VCaP (cell line): Measurements from ENCODE around the gene BTBD1.

Source experiments
- H3K27ac ChIP-seq: fragments of 450-650 bp; 2 replicates; pipeline ENCODE4 v1.5.1; 2017
- TF ChIP-seq, protein P1 (sequence below): fragments of 450-650 bp; conservative IDR thresholded peaks from 2 replicates; pipeline ENCODE4 v1.5.1; 2017; ENCODE audit warnings: mild to moderate bottlenecking, moderate library complexity

BTBD1 gene

DNA sequence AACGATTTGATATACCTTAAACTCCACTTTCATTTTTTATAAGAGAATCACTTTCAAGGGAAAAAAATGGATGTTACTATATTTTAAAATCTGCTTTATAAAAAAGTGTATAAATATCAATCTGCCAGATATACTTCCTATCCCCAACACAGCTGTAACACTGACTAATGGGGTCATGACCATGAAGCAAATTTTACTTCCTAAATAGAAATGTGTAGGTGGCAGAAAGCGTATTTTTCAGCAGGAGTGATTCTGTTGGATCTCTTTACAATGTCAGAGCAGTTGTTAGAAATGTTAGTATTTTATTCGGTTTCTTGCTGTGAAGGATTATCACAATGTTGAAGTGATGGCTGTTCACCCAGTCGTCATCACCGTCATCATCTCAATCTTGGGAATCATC is 50.1 kb downstream of the BTBD1 start:
- H3K27ac ChIP-seq: no peak overlapping the region
- TF ChIP-seq, protein P1, sequence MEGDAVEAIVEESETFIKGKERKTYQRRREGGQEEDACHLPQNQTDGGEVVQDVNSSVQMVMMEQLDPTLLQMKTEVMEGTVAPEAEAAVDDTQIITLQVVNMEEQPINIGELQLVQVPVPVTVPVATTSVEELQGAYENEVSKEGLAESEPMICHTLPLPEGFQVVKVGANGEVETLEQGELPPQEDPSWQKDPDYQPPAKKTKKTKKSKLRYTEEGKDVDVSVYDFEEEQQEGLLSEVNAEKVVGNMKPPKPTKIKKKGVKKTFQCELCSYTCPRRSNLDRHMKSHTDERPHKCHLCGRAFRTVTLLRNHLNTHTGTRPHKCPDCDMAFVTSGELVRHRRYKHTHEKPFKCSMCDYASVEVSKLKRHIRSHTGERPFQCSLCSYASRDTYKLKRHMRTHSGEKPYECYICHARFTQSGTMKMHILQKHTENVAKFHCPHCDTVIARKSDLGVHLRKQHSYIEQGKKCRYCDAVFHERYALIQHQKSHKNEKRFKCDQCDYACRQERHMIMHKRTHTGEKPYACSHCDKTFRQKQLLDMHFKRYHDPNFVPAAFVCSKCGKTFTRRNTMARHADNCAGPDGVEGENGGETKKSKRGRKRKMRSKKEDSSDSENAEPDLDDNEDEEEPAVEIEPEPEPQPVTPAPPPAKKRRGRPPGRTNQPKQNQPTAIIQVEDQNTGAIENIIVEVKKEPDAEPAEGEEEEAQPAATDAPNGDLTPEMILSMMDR: no peak

GRCh38 chr15:83015361-83015760 is 51.7 kb downstream of the BTBD1 start:
- no peak overlapping the region for H3K27ac ChIP-seq
- TF ChIP-seq, protein P1: no peak

DNA sequence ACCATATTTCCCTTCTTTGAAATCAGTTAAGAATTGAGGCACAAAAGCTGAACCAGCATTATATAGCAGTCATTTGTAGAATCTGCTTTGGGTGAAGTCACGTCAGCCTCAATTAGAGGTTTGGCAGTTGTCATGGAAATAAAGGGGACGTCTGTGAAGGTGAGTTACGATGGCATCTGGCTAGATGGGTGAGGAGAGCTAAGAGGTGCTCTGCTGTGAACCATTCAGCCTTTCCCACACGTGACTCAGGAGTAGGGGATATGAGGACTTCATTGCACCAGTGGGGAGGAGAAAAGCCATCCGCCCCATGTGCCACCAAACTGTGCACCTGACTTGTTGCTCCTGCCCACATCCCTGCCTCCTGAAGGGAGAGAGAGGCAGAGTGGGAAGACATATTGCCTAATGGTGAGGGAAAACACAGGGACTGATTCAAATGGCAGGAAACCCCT is 52.8 kb downstream of the BTBD1 start:
- H3K27ac ChIP-seq: no peak overlapping the region
- TF ChIP-seq, protein P1: no peak

DNA sequence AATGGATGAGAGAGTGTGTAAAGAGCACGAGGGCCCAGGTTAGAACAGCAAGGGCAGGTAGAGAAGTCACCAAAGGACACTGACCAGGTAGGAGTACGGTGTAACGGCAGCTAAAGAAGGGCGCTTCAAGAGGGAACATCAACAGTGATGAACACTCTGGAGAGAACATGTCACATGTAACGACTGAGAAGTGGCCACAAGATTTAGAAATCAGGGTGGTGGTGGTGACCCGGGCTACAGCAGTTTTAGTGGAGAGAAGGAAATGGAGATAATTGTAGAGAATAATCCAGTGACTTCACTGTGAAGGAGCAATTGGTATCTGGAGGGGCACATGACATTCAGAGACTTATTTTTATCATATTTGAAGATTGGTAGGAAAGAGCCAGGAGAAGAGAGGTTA is 54.4 kb downstream of the BTBD1 start:
- no peak overlapping the region for H3K27ac ChIP-seq
- TF ChIP-seq, protein P1: no peak

DNA sequence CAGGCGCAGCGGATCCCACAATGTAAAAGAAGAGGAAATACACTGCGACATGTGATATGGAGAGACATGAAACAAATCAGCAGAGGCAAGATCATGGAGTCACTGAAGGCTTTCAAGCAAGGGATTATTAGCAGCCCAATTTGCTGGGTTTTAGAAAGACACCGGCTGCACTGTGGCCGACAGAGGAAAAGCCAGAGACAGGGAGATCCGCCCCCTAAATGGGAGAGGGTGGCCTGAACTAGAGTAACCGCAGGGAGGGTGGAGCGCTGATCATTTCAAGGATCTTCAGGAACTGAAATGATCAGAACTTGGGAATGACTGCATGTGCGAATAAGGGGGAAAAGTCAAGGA is 55.0 kb downstream of the BTBD1 start:
- TF ChIP-seq, protein P1: no peak
- peak overlapping the region; percentile 84 for H3K27ac ChIP-seq

GRCh38 chr15:83011271-83012075 is 55.6 kb downstream of the BTBD1 start, which contains the start of gene C15orf40:
Gene C15orf40, minus strand, starts transcription at chr15:83011639. Its CDS starts 32 bp downstream, at chr15:83011607.
- H3K27ac ChIP-seq: peak within 1 kb of the TSS; percentile 84
- TF ChIP-seq, protein P1: peak; percentile 94

- H3K27ac ChIP-seq: peak overlapping the region; percentile 84
- TF ChIP-seq, protein P1: peak; percentile 79
These were observed 56.3 kb downstream of the BTBD1 start for GRCh38 chr15:83010709-83011270.

DNA sequence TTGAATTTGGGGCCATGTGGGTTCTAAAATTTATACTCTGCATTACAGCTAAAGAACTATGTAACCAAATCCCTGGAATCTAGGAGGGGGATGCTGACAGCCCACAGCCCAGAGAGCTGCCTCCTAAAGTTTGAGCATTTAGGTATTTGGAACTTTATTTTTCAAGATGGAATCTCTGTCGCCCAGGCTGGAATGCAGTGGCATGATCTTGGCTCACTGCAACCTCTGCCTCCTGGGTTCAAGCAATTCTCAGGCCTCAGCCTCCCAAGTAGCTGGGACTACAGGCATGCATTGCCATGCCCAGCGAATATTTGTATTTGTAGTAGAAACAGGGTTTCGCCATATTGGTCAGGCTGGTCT is 66.4 kb downstream of the BTBD1 start:
- H3K27ac ChIP-seq: peak overlapping the region; percentile 81
